WI38 (cell line): ENCODE data around the gene ARHGAP44.

ENCODE experiments used
- H3K4me3 ChIP-seq: 2 replicates; pipeline ENCODE4 v1.5.1; 2011; ENCODE audit warnings: low read depth, mild to moderate bottlenecking, control low read depth, low read length
- CTCF ChIP-seq: IDR thresholded peaks from 2 replicates; pipeline ENCODE4 v1.5.1; 2012; ENCODE audit warnings: low read depth, mild to moderate bottlenecking, control low read depth, low read length

The ARHGAP44 gene

GRCh38 chr17:12756786-12757185, 32.5 kb upstream of the ARHGAP44 start:
- no peak for TF ChIP-seq CTCF

GRCh38 chr17:12759090-12759489, 30.2 kb upstream of the ARHGAP44 start:
- TF ChIP-seq CTCF, result no peak
- no peak overlapping the region for H3K4me3 ChIP-seq

More at GRCh38 chr17:12756786-12757185, 32.5 kb upstream of the ARHGAP44 start:
- no peak overlapping the region for H3K4me3 ChIP-seq

DNA sequence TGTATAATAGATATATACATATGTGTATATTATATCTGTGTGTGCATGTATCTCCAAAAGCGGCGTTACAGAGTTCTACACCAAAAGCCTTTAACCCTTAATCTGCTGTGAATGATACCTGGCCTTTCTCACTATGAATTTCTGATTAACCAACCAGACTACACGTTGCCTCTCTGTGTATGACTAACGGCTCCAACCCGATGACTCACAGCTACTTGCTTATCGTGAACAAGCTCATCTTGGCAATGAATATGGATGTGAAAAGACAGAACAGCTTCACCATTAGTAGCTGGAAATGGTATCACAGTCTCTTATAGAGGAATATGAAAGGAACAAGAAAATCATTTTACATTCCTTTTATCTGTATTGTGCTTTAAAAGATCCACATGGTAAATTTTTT, 23.8 kb upstream of the ARHGAP44 start:
- TF ChIP-seq CTCF, result no peak
- no peak overlapping the region for H3K4me3 ChIP-seq

GRCh38 chr17:12768255-12768654, 21.0 kb upstream of the ARHGAP44 start:
- TF ChIP-seq CTCF, result no peak

DNA sequence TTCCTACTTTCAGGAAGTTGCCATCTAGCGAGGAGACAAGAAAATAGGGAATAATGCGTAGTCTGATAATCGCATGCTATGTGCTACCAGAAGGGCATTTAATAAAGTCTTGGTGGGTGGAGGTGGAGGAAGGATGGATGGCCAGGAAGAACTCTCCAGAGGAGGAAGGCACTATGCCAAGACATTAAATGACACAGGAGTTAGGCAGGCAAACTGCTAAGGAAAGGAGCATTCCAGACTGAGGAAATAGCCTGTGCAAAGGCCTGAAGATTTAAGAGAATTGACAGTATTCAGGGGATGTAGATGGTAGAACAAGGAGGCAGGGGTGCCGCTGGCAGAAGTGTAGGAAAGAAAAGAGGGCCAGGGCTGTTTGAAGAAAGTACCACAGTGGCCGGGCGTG, 19.3 kb upstream of the ARHGAP44 start:
- TF ChIP-seq CTCF, result no peak

More at GRCh38 chr17:12768255-12768654, 21.0 kb upstream of the ARHGAP44 start:
- H3K4me3 ChIP-seq, result no peak overlapping the region

GRCh38 chr17:12773153-12773552, 16.1 kb upstream of the ARHGAP44 start:
- TF ChIP-seq CTCF, result no peak

More for the DNA sequence above, 19.3 kb upstream of the ARHGAP44 start:
- H3K4me3 ChIP-seq, result no peak overlapping the region

GRCh38 chr17:12789075-12789480, 220 bp upstream of the ARHGAP44 start:
- TF ChIP-seq CTCF, result no peak
- peak overlapping the region; percentile 63 for H3K4me3 ChIP-seq

More at GRCh38 chr17:12773153-12773552, 16.1 kb upstream of the ARHGAP44 start:
- H3K4me3 ChIP-seq, result no peak overlapping the region
